Measurements from ENCODE around the gene NRP1.

DNA sequence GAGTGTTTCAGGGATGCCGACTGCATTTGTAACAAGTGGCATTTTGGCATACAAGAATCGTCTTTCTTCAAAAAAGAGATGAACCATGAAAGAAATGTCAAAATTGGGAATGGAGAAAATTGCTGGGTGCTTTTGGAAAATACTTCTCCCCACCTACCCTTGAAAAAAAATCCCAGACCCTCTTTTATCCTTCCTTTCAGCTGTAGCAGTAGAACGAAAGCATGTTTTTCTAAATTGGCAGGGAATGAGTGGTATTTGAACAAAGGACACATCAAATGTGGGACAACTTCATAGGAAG is 187.5 kb downstream of the NRP1 start:
- TF ChIP-seq, protein P1, sequence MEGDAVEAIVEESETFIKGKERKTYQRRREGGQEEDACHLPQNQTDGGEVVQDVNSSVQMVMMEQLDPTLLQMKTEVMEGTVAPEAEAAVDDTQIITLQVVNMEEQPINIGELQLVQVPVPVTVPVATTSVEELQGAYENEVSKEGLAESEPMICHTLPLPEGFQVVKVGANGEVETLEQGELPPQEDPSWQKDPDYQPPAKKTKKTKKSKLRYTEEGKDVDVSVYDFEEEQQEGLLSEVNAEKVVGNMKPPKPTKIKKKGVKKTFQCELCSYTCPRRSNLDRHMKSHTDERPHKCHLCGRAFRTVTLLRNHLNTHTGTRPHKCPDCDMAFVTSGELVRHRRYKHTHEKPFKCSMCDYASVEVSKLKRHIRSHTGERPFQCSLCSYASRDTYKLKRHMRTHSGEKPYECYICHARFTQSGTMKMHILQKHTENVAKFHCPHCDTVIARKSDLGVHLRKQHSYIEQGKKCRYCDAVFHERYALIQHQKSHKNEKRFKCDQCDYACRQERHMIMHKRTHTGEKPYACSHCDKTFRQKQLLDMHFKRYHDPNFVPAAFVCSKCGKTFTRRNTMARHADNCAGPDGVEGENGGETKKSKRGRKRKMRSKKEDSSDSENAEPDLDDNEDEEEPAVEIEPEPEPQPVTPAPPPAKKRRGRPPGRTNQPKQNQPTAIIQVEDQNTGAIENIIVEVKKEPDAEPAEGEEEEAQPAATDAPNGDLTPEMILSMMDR (conservative IDR thresholded peaks at IDR 0.05; ENCODE audit: low read depth, low read length): no peak
- TF ChIP-seq EZH2 (IDR thresholded peaks at IDR 0.05; ENCODE audit: low read length, unreplicated experiment): no peak

Data from PC-3 (cell line).